Fibroblast of lung (primary cell): ENCODE measurements around the gene PPP2R2D.

Experiments
- CTCF ChIP-seq, 2 donors: IDR thresholded peaks in 1 of 2; conservative IDR thresholded peaks in 1 of 2; 1 replicate in 1 of 2; 2 replicates in 1 of 2; pipeline ENCODE4 v1.5.1; 2011 to 2012; ENCODE audit warnings: low read length in 2 of 2, control low read depth in 1 of 2, inconsistent platforms in 1 of 2, low read depth in 1 of 2, mild to moderate bottlenecking in 1 of 2
- EZH2 ChIP-seq: IDR thresholded peaks from 2 replicates; pipeline ENCODE4 v1.5.1; 2012; ENCODE audit warnings: low read length, control low read depth, mild to moderate bottlenecking; ENCODE audit errors: missing control alignments

- TF ChIP-seq CTCF (conservative IDR thresholded peaks at IDR 0.05 in 1 of 2, IDR thresholded peaks at IDR 0.05 in 1 of 2; ENCODE audit: low read depth in 1 of 2, low read length in 2 of 2) (no peak), EZH2 (no peak)
Observed at GRCh38 chr10:131978851-131979250, 78.0 kb downstream of the PPP2R2D start.
